WTC11 (cell line): ENCODE results near the gene KLHL13. TPM values are rescaled to one million over a fixed set of nuclear protein-coding genes. Genes with fewer than 3 reads are reported as not detected.

Experiments
- ESRRA ChIP-seq: sonication (generic); formaldehyde crosslinking; IDR thresholded peaks from 2 replicates; pipeline ENCODE4 v1.8.1; 2022; ENCODE audit warnings: mild to moderate bottlenecking, missing genetic modification reagents, borderline replicate concordance
- IRF2 ChIP-seq: sonication (generic); formaldehyde crosslinking; IDR thresholded peaks from 2 replicates; pipeline ENCODE4 v1.8.0; 2022; ENCODE audit warnings: low read depth, missing genetic modification reagents, borderline replicate concordance
- NFE2L1 ChIP-seq: sonication (generic); formaldehyde crosslinking; IDR thresholded peaks from 2 replicates; pipeline ENCODE4 v1.8.1; 2023; ENCODE audit warnings: missing genetic modification reagents
- SP1 ChIP-seq: sonication (generic); formaldehyde crosslinking; conservative IDR thresholded peaks from 2 replicates; pipeline ENCODE4 v1.8.1; 2022; ENCODE audit warnings: missing genetic modification reagents
- TP53 ChIP-seq: sonication (generic); formaldehyde crosslinking; IDR thresholded peaks from 2 replicates; pipeline ENCODE4 v1.8.1; 2023; ENCODE audit warnings: mild to moderate bottlenecking, missing genetic modification reagents
- total RNA-seq: library from RNA; stranded (reverse); gene quantifications from 3 replicates; pipeline ENCODE4 v1.2.3, GENCODE V29; 2021
- TF ChIP-seq, protein P1 (sequence below): sonication (generic); formaldehyde crosslinking; IDR thresholded peaks from 2 replicates; pipeline ENCODE4 v1.8.0; 2023; ENCODE audit warnings: missing genetic modification reagents, mild to moderate bottlenecking, borderline replicate concordance
- TF ChIP-seq, protein P2 (sequence below): fragments of 250-450 bp; sonication (Bioruptor Pico); IDR thresholded peaks from 2 replicates; pipeline ENCODE4 v1.8.0; 2021; ENCODE audit warnings: mild to moderate bottlenecking

Gene KLHL13
- total RNA-seq, 1 experiment from 2014 or later: 7.7 TPM

DNA sequence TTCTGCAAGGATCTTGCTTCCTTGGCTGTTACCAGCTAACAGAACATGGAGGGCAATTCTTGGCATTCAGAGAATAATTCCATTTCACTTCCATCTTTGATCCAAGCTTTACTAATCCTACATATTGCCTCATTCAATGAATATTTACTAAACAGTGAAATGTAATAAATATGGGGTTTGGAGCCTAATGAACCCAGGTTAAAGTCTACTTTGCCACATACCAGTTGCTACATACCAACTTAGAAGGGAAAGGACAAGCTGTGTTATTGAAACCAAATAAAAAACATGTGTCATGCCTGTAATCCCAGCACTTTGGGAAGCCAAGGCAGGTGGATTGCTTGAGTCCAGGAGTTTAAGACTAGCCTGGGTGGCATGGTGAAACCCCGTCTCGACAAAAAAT, 265.6 kb downstream of the KLHL13 start (continued):
- TF ChIP-seq, protein P1, sequence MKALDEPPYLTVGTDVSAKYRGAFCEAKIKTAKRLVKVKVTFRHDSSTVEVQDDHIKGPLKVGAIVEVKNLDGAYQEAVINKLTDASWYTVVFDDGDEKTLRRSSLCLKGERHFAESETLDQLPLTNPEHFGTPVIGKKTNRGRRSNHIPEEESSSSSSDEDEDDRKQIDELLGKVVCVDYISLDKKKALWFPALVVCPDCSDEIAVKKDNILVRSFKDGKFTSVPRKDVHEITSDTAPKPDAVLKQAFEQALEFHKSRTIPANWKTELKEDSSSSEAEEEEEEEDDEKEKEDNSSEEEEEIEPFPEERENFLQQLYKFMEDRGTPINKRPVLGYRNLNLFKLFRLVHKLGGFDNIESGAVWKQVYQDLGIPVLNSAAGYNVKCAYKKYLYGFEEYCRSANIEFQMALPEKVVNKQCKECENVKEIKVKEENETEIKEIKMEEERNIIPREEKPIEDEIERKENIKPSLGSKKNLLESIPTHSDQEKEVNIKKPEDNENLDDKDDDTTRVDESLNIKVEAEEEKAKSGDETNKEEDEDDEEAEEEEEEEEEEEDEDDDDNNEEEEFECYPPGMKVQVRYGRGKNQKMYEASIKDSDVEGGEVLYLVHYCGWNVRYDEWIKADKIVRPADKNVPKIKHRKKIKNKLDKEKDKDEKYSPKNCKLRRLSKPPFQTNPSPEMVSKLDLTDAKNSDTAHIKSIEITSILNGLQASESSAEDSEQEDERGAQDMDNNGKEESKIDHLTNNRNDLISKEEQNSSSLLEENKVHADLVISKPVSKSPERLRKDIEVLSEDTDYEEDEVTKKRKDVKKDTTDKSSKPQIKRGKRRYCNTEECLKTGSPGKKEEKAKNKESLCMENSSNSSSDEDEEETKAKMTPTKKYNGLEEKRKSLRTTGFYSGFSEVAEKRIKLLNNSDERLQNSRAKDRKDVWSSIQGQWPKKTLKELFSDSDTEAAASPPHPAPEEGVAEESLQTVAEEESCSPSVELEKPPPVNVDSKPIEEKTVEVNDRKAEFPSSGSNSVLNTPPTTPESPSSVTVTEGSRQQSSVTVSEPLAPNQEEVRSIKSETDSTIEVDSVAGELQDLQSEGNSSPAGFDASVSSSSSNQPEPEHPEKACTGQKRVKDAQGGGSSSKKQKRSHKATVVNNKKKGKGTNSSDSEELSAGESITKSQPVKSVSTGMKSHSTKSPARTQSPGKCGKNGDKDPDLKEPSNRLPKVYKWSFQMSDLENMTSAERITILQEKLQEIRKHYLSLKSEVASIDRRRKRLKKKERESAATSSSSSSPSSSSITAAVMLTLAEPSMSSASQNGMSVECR: no peak
- TF ChIP-seq IRF2 (CRISPR knock-in tag) (no peak), ESRRA (CRISPR knock-in tag) (no peak), NFE2L1 (CRISPR knock-in tag) (no peak), SP1 (no peak), TP53 (CRISPR knock-in tag) (no peak)
- TF ChIP-seq, protein P2, sequence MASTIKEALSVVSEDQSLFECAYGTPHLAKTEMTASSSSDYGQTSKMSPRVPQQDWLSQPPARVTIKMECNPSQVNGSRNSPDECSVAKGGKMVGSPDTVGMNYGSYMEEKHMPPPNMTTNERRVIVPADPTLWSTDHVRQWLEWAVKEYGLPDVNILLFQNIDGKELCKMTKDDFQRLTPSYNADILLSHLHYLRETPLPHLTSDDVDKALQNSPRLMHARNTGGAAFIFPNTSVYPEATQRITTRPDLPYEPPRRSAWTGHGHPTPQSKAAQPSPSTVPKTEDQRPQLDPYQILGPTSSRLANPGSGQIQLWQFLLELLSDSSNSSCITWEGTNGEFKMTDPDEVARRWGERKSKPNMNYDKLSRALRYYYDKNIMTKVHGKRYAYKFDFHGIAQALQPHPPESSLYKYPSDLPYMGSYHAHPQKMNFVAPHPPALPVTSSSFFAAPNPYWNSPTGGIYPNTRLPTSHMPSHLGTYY (CRISPR knock-in tag): no peak

Other genes starting within 250 kb of the KLHL13 start
- gene WDR44, start 229.3 kb upstream of the KLHL13 start, total RNA-seq: 17.5 to 19.0 TPM (median 18.4 TPM) in 3 replicates